Peyer's patch (tissue), 4 donors: ENCODE results near the gene SAMD10.

ENCODE experiments used
- CTCF ChIP-seq, 6 experiments: fragments of 450-650 bp in 4 of 6; fragments of 200-600 bp in 2 of 6; sonication (generic) in 1 of 6; IDR thresholded peaks; one replicate each; pipeline ENCODE4 v1.5.1; 2017 to 2019; ENCODE audit warnings: antibody characterized with exemption in 6 of 6, mild to moderate bottlenecking in 3 of 6, moderate library complexity in 1 of 6
- POLR2A ChIP-seq, 2 donors: fragments of 450-650 bp; IDR thresholded peaks; one replicate each; pipeline ENCODE4 v1.5.1; 2017; ENCODE audit warnings: antibody characterized with exemption in 2 of 2, mild to moderate bottlenecking in 2 of 2, moderate library complexity in 2 of 2

DNA sequence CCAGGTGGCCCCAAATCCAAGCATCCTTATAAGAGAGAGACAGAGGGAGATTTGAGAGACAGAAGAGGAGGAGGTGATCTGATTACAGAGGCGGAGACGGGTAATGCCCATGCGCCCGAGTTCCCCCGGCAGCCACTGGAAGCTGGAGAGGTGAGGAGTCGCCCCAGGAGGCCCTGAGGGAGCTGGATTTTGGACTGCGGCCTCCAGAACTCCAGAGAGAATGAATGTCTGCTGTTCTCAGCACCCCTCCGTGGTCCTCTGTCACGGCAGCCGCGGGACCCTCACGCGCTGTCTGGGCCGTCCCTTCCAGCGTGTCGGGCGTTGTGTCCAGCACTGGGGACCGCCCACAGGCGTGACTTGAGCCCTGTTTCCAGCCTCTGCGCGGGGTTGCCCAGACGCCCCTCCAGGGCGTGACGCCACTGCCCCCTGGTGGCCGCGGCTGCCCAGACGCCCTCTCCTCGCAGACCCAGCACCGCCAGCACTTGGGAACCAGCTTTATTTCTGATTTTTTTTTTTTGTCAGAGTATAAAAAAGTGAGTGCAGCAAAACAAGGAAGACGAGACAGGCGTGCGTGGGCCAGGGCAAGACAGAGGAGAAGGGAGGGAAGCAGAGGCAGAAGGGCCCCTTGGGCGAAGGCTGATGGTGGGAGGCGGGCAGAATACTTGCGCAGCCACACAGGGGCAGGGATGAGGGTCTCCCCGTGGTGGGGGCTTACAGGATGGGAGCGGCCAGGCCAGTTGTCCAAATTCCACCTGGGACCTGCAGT, 5.6 kb downstream of the SAMD10 start:
- TF ChIP-seq CTCF (IDR thresholded peaks at IDR 0.05) (peak; percentile 92 to 100 (median 98)), POLR2A (IDR thresholded peaks at IDR 0.05) (no peak)
